T-helper 2 cell treated with Interferon-gamma antibody and Interleukin-4, amounts not matched to agents 100 ng/mL and 5 ng/mL, for 36 hours (primary cell): ENCODE measurements around the gene ZRANB2. TPM values are rescaled to one million over a fixed set of nuclear protein-coding genes. Genes with fewer than 3 reads are reported as not detected.

Source experiments
- intact Hi-C: fragments of 100-400 bp; cut with micrococcal nuclease; formaldehyde crosslinking; loops from one replicate; pipeline ENCODE4 v1.15.1; 2023
- total RNA-seq: library from RNA; stranded (reverse); gene quantifications from 2 replicates; pipeline ENCODE4 v1.2.3, GENCODE V29; 2022

ZRANB2 gene, protein sequence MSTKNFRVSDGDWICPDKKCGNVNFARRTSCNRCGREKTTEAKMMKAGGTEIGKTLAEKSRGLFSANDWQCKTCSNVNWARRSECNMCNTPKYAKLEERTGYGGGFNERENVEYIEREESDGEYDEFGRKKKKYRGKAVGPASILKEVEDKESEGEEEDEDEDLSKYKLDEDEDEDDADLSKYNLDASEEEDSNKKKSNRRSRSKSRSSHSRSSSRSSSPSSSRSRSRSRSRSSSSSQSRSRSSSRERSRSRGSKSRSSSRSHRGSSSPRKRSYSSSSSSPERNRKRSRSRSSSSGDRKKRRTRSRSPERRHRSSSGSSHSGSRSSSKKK
- 111 and 113 TPM in 2 replicates for total RNA-seq

- intact Hi-C loops = loop anchor here (1.0 to 2.0 kb wide), 6 partner anchors 13 to 876 kb away; partner anchors contain the start of genes ANKRD13C, CTH, LRRC40 and SRSF11
Observed at GRCh38 chr1:71080739-71081696, at the start of gene ZRANB2. Gene ZRANB2 (minus strand): TSS chr1:71081035. CDS start chr1:71080995, 40 bp downstream.

DNA sequence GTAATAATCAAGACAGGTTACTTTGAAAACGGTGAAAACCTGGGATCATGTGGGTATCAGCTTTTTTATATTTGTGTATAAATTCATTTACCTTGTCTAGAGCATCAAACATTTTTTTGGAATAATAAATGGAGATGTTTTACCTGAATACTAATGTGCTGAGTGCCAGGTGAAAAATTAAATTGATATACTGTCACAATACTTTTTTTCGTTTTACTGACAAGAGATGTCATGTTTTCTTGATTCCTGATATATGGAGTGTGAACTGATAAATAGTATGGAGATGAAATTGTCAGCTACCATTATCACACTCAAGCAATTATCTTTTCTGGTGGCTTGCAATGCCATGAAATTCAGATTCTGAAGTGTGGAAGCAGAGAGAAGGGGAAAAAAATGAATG lies 47.2 kb upstream of the ZRANB2 start:
- intact Hi-C loops = no loop called here

- intact Hi-C loops = no loop called here
Observed at GRCh38 chr1:71118086-71118485, 37.3 kb upstream of the ZRANB2 start.

GRCh38 chr1:71116729-71117128 lies 35.9 kb upstream of the ZRANB2 start:
- intact Hi-C loops = no loop called here

GRCh38 chr1:71106658-71107322 lies 26.0 kb upstream of the ZRANB2 start:
- intact Hi-C loops = no loop called here

DNA sequence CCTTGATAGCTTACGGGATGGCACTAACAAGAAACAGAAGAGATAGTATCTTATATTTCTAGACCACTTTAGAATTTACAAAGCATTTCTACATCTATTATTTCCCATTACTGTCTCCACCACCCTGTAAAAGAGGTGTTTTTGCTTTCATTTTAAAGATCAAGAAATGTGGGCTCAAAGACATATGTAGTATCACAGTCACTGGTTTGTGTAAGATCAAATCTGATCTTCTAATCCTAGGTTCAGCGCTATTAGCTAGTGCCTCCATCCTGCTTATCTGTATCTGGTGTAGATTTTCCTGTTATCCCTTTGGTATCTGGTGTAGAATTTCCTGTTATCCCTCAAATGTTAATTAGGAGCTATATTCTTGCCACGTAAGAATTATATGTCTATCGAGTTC lies 23.6 kb upstream of the ZRANB2 start:
- intact Hi-C loops = no loop called here

DNA sequence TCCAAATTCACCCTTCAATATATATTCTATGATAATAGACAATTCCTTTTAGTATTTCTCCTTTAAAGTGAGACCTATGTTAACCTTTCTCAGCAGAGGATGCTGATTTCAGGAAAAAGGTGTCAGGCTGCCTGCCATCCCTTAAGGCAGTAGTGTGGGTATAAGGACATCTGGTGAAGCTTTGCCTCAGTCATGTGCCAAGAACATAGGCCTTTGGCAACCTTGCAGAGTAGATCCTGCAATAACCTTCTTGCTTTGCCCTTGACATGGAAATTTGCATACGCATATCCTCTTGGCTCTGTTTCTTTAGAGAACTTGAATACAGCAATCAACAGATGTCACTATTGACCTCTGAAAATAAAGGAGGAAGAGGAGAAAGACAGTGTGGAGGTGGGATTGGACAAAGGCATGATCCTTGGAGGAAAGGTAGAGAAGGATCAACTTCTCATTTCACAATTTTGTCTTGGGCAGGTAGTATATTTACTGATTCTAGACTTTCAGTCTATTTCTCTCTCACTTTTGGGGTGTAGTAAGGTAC lies 21.1 kb upstream of the ZRANB2 start:
- intact Hi-C loops = no loop called here

DNA sequence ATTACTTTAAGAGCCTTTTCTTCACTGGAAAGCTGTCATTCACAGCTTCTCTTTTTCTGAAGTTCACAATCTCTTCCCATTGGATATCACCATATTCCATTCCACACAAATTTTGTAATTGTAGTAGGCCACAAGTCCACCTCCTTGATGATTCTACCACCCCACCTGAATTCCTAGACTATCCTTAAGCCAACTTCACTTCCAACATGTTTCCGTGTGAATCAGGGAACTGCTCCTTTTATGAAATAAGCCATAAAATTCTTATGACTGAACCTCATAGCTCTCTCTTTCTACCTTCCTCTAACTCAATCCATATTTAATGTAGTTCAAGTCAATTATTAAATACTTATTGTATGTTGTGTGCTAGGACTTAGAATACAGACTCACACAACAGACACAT lies 16.6 kb upstream of the ZRANB2 start:
- intact Hi-C loops = no loop called here

- intact Hi-C loops = no loop called here
Observed at GRCh38 chr1:71094913-71095312, 14.1 kb upstream of the ZRANB2 start.

- intact Hi-C loops = no loop called here
Observed at GRCh38 chr1:71093938-71094337, 13.1 kb upstream of the ZRANB2 start.

GRCh38 chr1:71089536-71090270 lies 8.9 kb upstream of the ZRANB2 start:
- intact Hi-C loops = no loop called here

DNA sequence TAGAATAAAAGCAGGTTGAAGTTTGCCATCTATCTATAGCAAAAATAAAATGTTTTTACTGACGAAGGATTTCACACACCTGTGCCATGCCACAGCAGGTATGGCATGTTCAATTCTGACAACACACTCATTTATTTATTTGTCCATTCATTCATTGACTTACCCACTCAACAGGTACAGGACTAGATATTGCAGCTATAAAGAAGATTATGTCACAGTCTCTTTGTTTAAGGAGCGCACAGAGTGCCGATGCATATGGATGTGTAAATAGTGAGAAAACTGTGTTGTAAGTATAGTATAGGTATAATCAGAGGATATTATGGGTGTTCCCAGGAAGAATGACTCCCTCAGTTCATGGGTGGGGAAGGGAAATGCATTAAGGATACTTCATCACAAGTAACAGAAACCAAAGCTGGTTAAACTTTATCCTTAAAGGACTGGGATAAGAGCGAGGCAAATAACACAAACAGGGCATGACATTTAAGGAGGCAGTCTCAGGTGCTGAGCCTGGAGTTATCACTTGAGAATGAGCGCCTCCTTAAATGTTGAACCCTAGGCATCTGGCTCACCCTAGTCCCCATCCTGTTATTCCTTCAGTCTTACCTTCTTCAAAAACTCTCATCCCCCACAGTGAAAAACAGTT lies 7.9 kb upstream of the ZRANB2 start:
- intact Hi-C loops = no loop called here

GRCh38 chr1:71087713-71088112 lies 6.9 kb upstream of the ZRANB2 start:
- intact Hi-C loops = no loop called here

- intact Hi-C loops = no loop called here
Observed at GRCh38 chr1:71087060-71087459, 6.2 kb upstream of the ZRANB2 start.

DNA sequence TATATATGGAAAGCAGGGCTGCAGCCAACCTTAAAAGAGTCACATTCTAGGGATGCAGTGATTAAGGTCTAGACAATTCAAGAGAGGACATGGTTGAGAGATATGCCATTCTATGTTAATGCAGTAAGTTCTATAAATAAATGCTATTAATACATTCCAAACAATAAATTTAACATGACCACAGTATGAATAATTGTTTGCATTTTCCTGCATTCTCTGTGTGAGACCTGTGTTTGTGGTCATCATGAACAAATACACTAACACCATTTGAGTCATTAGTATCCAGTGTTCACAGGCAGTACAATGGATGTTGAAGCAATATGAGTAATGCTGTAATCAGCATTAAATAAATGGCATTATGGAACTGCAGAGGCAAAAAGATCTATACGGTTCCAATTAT lies 5.5 kb upstream of the ZRANB2 start:
- intact Hi-C loops = no loop called here

- intact Hi-C loops = no loop called here
Observed at GRCh38 chr1:71083271-71083670, 2.4 kb upstream of the ZRANB2 start.

- intact Hi-C loops = loop anchor here (1.0 to 2.0 kb wide), 5 partner anchors 31 to 876 kb away; partner anchors contain the start of genes ANKRD13C, CTH, LRRC40 and SRSF11
Observed at GRCh38 chr1:71081697-71082080, 854 bp upstream of the ZRANB2 start.

- intact Hi-C loops = loop anchor here (1.0 to 2.0 kb wide), 2 partner anchors 12 to 29 kb away; no protein-coding TSS in a partner anchor
Observed at GRCh38 chr1:71080230-71080738, 551 bp downstream of the ZRANB2 start.

DNA sequence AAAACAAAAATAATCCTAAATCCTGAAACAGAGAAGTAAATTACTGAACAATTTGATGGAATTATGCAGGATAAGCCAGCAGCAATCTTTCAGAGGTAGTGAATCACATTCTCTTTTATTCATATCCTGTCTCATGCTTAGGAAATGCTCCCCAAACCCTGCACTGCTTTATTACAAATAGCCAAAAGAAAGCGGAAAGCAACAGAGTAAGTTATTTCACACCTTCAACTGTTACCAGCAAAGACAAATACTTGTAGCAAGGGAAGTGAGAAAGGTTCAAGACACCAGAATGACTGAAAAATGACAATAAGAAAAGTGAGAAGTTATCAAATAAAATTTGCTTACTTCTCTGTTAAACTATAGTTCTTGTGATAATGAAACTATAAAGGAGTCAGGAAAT lies 6.2 kb downstream of the ZRANB2 start:
- intact Hi-C loops = loop anchor here (2.0 kb wide), 1 partner anchor 20 kb away; no protein-coding TSS in a partner anchor

- intact Hi-C loops = no loop called here
Observed at GRCh38 chr1:71072273-71072672, 8.6 kb downstream of the ZRANB2 start.
